ENCODE data around the gene MT1M.
A peak's percentile ranks its signal among the peaks of the same experiment; 100 is the strongest.

Gene MT1M

GRCh38 chr16:56633535-56633934, 1.1 kb downstream of the MT1M start:
- H3K4me3 ChIP-seq (ENCODE audit: low read depth, low read length), result no peak overlapping the region
- POLR2A ChIA-PET, result no interaction called here
- DNase-seq (ENCODE audit: low read depth, low spot score), result no peak
- TF ChIP-seq CTCF (IDR thresholded peaks at IDR 0.05; ENCODE audit: insufficient read depth, low read length, missing control alignments), result no peak
- CTCF ChIA-PET, result no interaction called here

GRCh38 chr16:56634715-56635440, 2.4 kb downstream of the MT1M start:
- TF ChIP-seq CTCF (IDR thresholded peaks at IDR 0.05; ENCODE audit: insufficient read depth, low read length, missing control alignments), result no peak
- ChIA-PET CTCF (interaction anchor here (0.6 to 1.0 kb wide), 2 partner anchors 58 to 235 kb away, joined by 3 read pairs; no protein-coding TSS in a partner anchor), POLR2A (no interaction called here)
- no peak for DNase-seq (ENCODE audit: low read depth, low spot score)
- H3K4me3 ChIP-seq (ENCODE audit: low read depth, low read length), result peak overlapping the region; percentile 27

- TF ChIP-seq CTCF (IDR thresholded peaks at IDR 0.05; ENCODE audit: insufficient read depth, low read length, missing control alignments), result no peak
- H3K4me3 ChIP-seq (ENCODE audit: low read depth, low read length), result peak overlapping the region; percentile 27
- DNase-seq (ENCODE audit: low read depth, low spot score), result no peak
- ChIA-PET CTCF (interaction anchor here (0.6 to 1.0 kb wide), 2 partner anchors 59 to 234 kb away, joined by 3 read pairs; no protein-coding TSS in a partner anchor), POLR2A (interaction anchor here (1.8 kb wide), 1 partner anchor 10 kb away, joined by 12 read pairs; the partner anchor contains the start of gene MT1E)
These were observed 3.0 kb downstream of the MT1M start for GRCh38 chr16:56635441-56635967.

- ChIA-PET POLR2A (interaction anchor here (1.8 kb wide), 1 partner anchor 11 kb away, joined by 12 read pairs; the partner anchor contains the start of gene MT1E), CTCF (no interaction called here)
- H3K4me3 ChIP-seq (ENCODE audit: low read depth, low read length), result no peak overlapping the region
- no peak for TF ChIP-seq CTCF (IDR thresholded peaks at IDR 0.05; ENCODE audit: insufficient read depth, low read length, missing control alignments)
- no peak for DNase-seq (ENCODE audit: low read depth, low spot score)
These were observed 4.4 kb downstream of the MT1M start for GRCh38 chr16:56636616-56637413.

- ChIA-PET POLR2A (interaction anchor here (1.0 kb wide), 1 partner anchor 30 kb away, joined by 3 read pairs; the partner anchor contains the start of gene MT2A), CTCF (no interaction called here)
- DNase-seq (ENCODE audit: low read depth, low spot score), result no peak
- peak within 1 kb of the TSS; percentile 54 for H3K4me3 ChIP-seq (ENCODE audit: low read depth, low read length)
- no peak for TF ChIP-seq CTCF (IDR thresholded peaks at IDR 0.05; ENCODE audit: insufficient read depth, low read length, missing control alignments)
These were observed 5.6 kb downstream of the MT1M start, which contains the start of gene MT1A for GRCh38 chr16:56637814-56638750. TSS of gene MT1A (plus strand) at chr16:56638666. CDS start at chr16:56638739, 73 bp downstream.
